ENCODE results near the gene LDLRAD4.

The LDLRAD4 gene

GRCh38 chr18:13289481-13290205, 71.1 kb downstream of the LDLRAD4 start:
- DNase-seq, result no peak

- DNase-seq, result no peak
Measured at GRCh38 chr18:13290856-13291271, 72.3 kb downstream of the LDLRAD4 start.

GRCh38 chr18:13291299-13291698, 72.7 kb downstream of the LDLRAD4 start:
- DNase-seq, result no peak

- no peak for DNase-seq
Measured at GRCh38 chr18:13291745-13292447, 73.3 kb downstream of the LDLRAD4 start.

- no peak for DNase-seq
Measured at GRCh38 chr18:13292736-13293135, 74.2 kb downstream of the LDLRAD4 start.

- no peak for DNase-seq
Measured at GRCh38 chr18:13294309-13294708, 75.7 kb downstream of the LDLRAD4 start.

- no peak for DNase-seq
Measured at GRCh38 chr18:13295894-13296293, 77.3 kb downstream of the LDLRAD4 start.

GRCh38 chr18:13296867-13297574, 78.5 kb downstream of the LDLRAD4 start:
- no peak for DNase-seq

- no peak for DNase-seq
Measured at GRCh38 chr18:13298262-13298661, 79.7 kb downstream of the LDLRAD4 start.

GRCh38 chr18:13300029-13300428, 81.5 kb downstream of the LDLRAD4 start:
- no peak for DNase-seq

GRCh38 chr18:13300796-13301195, 82.2 kb downstream of the LDLRAD4 start:
- no peak for DNase-seq

GRCh38 chr18:13302040-13302439, 83.5 kb downstream of the LDLRAD4 start:
- no peak for DNase-seq

GRCh38 chr18:13302457-13303225, 84.1 kb downstream of the LDLRAD4 start:
- no peak for DNase-seq

- DNase-seq, result no peak
Measured at GRCh38 chr18:13303756-13304364, 85.3 kb downstream of the LDLRAD4 start.

- DNase-seq, result no peak
Measured at GRCh38 chr18:13305301-13305700, 86.7 kb downstream of the LDLRAD4 start.

GRCh38 chr18:13306583-13306982, 88.0 kb downstream of the LDLRAD4 start:
- DNase-seq, result no peak

GRCh38 chr18:13308369-13308768, 89.8 kb downstream of the LDLRAD4 start:
- no peak for DNase-seq

GRCh38 chr18:13309031-13309747, 90.6 kb downstream of the LDLRAD4 start:
- DNase-seq, result no peak

GRCh38 chr18:13309748-13310670, 91.4 kb downstream of the LDLRAD4 start:
- DNase-seq, result no peak

- no peak for DNase-seq
Measured at GRCh38 chr18:13311193-13311592, 92.6 kb downstream of the LDLRAD4 start.

- no peak for DNase-seq
Measured at GRCh38 chr18:13312515-13312914, 94.0 kb downstream of the LDLRAD4 start.

Data from NCI-H510A treated with DMSO at 0.1 percent for 48 hours (cell line).